HG02981 (cell line): ENCODE data around the gene THSD4.
"Not testable (repeated sequence)": the region's sequence is repeated elsewhere in the genome, so short reads cannot be mapped to it uniquely, and the experiment has no call there.

Source experiments
- ATAC-seq: cut with Tn5 transposase; IDR thresholded peaks from one replicate; pipeline ENCODE4 v1.9.1; 2021; ENCODE audit warnings: mild to moderate bottlenecking, moderate library complexity; ENCODE audit not compliant: unreplicated experiment

Gene THSD4

DNA sequence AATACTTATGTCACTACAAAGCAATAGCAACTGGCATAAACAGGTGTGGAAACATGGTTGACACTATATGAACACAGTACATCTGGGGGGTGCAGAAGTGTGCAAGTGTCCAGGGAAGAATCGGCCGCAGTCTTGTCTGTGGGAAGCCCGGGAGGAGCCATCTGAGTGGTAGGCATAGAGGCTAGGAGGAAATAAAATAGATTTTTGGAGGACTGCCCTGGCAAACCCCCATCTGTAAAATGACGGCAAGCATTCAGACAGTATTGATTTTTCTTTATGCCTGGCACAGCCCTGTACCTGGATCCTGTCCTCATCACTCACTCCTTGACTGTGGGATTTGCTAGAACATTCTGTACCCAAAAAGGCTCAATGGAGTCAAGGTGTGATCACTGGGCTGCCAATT lies 31.3 kb downstream of the THSD4 start:
- no peak for ATAC-seq

- no peak for ATAC-seq
Measured at GRCh38 chr15:71148048-71148447, 32.8 kb downstream of the THSD4 start.

- ATAC-seq, result no peak
Measured at GRCh38 chr15:71149646-71150557, 34.6 kb downstream of the THSD4 start.

GRCh38 chr15:71151081-71151480 lies 35.8 kb downstream of the THSD4 start:
- no peak for ATAC-seq

GRCh38 chr15:71152542-71152941 lies 37.3 kb downstream of the THSD4 start:
- ATAC-seq, result no peak

DNA sequence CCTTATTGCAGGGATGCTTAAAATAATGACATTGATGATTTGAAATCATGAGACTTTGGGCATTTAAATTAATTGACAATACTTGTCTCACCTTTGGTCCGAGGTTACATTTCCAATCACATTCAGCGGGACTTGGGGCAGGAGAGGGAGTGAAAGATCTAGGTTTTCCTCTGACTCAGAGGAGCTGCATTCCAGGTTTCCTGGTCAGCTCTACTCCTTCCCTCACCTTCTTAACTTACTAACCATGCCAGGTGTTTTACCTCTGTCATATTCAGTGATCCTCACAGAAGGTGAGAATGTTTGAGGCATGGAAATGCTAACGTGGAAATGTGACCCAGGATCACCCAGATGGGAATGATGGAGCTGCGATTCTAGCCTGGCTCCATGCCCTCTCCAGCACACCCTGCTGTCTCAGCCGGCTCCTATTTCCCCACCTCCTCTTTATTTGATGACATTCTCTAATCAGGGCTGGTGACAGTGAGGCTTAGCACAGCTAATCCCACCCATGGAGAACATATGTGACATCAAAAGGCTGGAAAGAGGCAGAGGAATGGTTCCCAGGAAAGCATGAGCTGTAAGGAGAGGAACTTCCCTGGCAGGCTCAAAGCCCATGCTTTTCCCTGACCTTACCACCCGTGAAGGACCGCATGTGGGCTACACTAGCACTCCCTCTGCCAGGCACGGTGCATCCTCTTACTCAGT lies 38.7 kb downstream of the THSD4 start:
- no peak for ATAC-seq

DNA sequence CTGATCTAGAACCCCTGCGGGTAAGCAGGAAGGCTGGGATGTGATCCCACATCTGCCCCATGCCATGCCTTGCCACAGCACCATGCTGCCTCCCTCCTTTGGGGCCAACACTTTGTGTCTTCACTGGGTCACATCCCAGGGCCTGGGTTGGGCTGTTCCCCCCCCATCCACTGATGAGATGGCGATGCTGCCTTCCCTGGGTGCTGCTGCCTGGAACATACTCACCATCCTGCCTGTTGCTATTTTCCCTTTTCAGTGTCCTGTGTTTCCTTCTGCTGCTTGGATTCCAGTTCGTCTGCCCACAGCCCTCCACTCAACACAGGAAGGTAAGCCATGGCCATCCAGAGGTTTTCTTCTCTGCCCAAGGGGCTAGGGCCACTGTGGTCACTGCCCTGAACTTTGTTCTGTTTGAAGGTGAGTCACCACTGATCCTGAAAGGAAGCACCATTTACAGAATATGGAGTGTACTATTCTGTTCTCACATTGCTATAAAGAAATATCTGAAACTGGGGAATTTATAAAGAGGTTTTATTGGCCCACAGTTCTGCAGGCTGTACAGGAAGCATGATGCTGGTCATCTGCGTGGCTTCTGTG lies 39.4 kb downstream of the THSD4 start:
- ATAC-seq, result no peak

- ATAC-seq, result no peak
Measured at GRCh38 chr15:71155534-71155933, 40.3 kb downstream of the THSD4 start.

DNA sequence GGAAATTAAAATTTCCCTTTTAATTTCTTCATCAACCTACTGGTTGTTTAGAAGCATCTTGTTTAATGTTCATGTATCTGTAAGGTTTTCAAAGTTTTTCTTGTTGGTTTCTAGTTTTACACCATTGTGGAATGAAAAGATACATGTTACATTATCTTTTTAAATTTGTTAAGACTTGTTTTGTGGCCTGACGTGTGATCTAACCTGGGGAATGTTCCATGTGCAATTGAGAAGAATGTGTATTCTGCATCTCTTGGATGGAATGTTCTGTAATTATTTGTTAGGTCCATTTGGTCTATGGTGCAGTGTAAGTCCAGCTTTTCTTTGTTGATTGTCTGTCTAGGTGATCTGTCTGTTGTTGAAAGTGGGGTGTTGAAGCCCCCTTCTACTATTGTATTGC lies 45.7 kb downstream of the THSD4 start:
- ATAC-seq, result no peak

DNA sequence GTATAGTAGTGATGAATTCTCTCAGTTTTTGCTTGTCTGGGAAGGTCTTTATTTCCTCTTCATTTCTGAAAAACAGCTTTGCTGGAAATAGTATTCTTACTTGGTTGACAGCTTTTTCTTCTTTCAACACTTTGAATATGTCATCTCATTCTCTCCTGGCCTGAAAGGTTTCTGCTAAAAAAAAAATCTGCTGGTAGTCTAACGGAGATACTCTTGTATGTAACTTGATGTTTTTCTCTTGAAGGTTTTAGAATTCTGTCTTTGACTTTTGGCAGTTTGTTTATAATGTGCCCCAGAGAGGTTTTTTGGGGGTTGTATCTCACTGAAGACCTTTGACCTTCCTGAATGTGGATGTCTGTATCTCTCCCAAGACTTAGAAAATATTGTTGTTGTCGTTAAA lies 47.0 kb downstream of the THSD4 start:
- ATAC-seq, result no peak

DNA sequence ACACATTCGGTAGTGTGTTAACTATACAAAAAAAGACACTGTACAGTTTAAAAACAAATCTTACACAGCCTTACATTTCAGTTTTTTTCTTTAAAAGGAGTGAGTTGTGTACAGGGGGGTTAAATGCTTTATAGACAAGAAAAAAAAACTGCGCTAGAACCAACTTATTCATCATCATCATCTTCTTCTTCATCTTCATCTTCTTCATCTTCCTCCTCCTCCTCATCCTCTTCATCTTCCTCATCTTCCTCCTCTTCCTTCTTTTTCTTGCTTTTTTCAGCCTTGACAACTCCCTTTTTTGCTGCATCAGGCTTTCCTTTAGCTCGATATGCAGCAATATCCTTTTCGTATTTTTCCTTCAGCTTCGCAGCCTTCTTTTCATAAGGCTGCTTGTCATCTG lies 49.3 kb downstream of the THSD4 start:
- not testable (repeated sequence) for ATAC-seq

GRCh38 chr15:71167445-71168165 lies 52.3 kb downstream of the THSD4 start:
- ATAC-seq, result no peak

DNA sequence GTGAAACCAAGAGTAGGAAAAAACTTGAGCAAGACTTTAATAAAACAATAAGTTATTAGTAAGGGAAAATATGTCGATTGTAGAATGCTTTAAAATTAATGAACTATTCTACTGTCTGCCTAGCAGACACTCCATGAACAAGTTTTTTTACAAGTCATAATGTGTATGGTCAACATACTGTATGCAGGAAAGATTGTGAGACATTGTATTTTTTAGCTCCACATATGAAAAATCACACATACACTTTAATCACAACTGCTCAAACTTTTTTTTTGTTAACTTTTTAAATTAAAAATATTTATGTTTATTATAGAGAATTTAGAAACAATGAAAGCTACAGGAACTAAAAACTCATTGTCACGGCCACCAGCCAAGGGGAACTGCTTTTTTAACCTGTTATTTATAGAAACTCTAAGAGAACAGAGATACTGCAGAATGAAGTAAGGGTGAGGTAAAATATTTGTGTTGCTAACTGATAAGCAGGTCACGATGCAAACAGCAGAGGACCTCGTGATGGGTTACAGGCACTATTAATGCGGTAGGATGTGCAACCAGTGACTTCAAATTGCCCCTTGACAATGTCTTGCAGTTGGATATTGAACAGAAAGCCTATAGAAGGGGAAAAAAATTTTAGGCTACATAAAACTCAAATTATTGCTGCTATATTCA lies 53.0 kb downstream of the THSD4 start:
- ATAC-seq, result no peak

DNA sequence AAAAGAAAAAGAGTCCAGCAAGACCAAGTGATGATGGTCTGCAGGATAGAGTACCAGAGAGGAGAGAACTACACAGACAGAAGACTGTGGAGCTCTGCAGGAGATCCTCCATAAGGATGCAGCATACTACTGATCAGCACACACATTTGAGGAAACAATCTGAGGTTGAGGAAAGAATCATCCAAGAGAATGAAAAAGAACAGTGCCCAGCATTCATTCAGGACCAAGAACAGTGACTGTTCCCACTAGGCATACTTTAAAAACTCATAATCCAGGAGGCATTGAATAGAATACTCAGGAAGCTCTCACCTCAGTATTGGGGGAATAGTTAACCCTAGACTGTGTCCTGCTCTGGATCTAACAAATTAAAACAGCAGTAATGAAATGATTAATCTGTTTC lies 54.9 kb downstream of the THSD4 start:
- no peak for ATAC-seq

DNA sequence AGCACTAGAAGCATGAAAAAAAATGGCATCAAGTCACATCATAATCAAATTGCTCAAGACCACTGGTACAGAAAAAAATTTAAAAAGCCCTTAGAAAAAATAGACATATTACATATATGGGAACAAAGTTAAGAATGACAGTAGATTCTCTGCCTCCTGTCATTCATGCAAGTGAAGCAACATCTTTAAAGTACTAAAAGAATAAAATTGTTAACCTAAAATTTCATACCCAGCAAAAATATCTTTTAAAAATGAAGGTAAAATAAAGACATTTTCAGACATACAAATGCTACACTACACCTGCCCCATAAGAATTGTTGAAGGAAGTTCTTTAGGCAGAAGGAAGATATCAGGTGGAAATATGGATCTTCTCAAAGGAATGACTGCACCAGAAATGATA lies 55.9 kb downstream of the THSD4 start:
- no peak for ATAC-seq

GRCh38 chr15:71174360-71174759 lies 59.1 kb downstream of the THSD4 start:
- ATAC-seq, result not testable (repeated sequence)

GRCh38 chr15:71180986-71181853 lies 65.9 kb downstream of the THSD4 start:
- no peak for ATAC-seq

DNA sequence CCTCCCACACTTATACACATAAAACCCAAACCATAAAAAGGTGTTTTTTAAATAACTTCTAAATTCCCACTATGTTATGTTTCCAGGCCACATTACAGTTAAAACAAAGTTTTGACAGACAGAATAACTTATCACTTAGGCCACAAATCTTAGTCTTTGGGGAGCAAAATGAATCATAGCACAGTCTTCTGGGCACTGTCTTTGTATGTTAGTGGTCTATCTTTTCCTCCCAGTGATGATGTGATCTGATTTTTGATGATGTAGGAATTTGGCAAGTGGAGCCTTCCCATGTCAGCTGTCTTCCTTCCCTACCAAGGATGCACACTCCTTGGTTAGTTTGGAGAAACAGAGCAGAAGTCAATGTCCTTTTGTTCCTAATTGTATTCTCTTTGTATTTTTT lies 67.3 kb downstream of the THSD4 start:
- ATAC-seq, result no peak

- ATAC-seq, result no peak
Measured at GRCh38 chr15:71183063-71183462, 67.8 kb downstream of the THSD4 start.

- no peak for ATAC-seq
Measured at GRCh38 chr15:71185706-71186105, 70.4 kb downstream of the THSD4 start.
